ENCODE data around the gene MANEA.

The MANEA gene, protein sequence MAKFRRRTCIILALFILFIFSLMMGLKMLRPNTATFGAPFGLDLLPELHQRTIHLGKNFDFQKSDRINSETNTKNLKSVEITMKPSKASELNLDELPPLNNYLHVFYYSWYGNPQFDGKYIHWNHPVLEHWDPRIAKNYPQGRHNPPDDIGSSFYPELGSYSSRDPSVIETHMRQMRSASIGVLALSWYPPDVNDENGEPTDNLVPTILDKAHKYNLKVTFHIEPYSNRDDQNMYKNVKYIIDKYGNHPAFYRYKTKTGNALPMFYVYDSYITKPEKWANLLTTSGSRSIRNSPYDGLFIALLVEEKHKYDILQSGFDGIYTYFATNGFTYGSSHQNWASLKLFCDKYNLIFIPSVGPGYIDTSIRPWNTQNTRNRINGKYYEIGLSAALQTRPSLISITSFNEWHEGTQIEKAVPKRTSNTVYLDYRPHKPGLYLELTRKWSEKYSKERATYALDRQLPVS

DNA sequence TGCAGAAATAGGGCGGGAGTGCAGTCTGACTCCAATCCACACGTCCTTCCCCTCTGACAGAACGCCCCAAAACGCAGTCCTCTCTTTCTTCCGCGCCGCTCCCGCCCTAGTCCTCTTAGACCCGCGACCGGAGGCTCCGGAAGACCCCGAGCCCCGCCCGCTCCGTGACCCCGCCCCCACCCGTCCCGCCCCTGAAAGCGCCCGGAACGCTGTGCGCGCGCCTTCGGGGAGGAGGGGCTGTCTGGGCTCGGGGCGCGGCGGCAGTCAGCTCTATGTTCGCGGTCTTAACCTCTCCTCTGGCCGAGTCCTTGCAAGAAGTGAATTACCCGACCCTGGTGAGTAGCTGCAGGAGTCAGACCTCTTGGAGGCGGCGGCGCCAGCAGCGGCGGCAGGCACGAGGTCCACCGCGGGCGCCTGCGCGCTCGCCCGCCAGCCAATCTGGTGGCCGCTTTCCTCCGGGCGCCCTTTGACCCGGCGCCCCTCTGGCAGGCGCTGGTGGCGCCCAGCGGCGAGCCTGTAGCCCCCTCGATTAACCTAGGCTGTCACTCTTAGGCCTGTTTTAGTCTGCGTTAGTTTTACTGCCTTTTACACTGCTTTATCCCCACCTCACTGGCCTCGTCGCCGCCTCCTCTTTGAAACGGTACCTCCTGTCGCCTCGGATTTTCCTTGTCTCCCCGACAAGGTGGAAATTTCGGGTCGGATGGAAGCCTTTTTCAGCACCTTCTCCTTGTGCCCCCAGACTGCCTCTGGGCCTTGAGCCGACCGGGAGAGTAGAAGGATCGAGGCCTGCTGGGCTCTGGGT, at the start of gene MANEA:
Gene MANEA, plus strand, starts transcription at position 232 of the 802 bp plus-strand sequence. CDS start 8,905 bp downstream, outside the sequence.
- DNase-seq (ENCODE audit: extremely low read depth, insufficient read length), result peak; percentile 89
- H3K4me3 ChIP-seq (replicated peaks; ENCODE audit: low read depth, low read length), result peak within 1 kb of the TSS; percentile 95
- TF ChIP-seq, protein P1, sequence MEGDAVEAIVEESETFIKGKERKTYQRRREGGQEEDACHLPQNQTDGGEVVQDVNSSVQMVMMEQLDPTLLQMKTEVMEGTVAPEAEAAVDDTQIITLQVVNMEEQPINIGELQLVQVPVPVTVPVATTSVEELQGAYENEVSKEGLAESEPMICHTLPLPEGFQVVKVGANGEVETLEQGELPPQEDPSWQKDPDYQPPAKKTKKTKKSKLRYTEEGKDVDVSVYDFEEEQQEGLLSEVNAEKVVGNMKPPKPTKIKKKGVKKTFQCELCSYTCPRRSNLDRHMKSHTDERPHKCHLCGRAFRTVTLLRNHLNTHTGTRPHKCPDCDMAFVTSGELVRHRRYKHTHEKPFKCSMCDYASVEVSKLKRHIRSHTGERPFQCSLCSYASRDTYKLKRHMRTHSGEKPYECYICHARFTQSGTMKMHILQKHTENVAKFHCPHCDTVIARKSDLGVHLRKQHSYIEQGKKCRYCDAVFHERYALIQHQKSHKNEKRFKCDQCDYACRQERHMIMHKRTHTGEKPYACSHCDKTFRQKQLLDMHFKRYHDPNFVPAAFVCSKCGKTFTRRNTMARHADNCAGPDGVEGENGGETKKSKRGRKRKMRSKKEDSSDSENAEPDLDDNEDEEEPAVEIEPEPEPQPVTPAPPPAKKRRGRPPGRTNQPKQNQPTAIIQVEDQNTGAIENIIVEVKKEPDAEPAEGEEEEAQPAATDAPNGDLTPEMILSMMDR (IDR thresholded peaks at IDR 0.05; ENCODE audit: insufficient read depth, low read length, poor library complexity, severe bottlenecking), result no peak
- H3K27me3 ChIP-seq (replicated peaks; ENCODE audit: control insufficient read depth, insufficient read depth, low read length), result no peaks in the 10 kb centered on the region
- no peaks in the 10 kb centered on the region for H3K36me3 ChIP-seq (ENCODE audit: control insufficient read depth, insufficient read depth, low read length)

DNA sequence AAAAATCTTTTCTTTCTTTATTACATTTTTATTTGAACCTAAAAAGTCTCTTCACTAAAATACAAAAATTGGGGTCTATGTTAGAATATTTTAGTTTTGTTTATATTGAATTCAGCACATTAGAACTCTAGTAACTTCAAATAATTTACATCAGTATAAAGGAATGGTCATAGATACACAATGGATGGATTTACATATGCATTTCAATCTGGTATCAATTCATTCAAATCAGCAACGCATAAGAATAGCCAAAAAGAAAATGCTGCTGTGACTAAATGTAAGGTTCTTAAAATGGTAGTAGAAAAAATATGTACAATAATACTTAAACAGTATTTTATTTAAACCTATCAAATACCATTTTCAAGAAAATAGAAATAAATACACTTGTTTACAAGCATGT, 47.6 kb upstream of the MANEA start:
- Histone ChIP-seq H3K36me3 (ENCODE audit: control insufficient read depth, insufficient read depth, low read length) (no peaks in the 10 kb centered on the region), H3K4me3 (replicated peaks; ENCODE audit: low read depth, low read length) (no peak overlapping the region), H3K27me3 (replicated peaks; ENCODE audit: control insufficient read depth, insufficient read depth, low read length) (no peaks in the 10 kb centered on the region)
- TF ChIP-seq, protein P1 (IDR thresholded peaks at IDR 0.05; ENCODE audit: insufficient read depth, low read length, poor library complexity, severe bottlenecking), result no peak
- no peak for DNase-seq (ENCODE audit: extremely low read depth, insufficient read length)

DNA sequence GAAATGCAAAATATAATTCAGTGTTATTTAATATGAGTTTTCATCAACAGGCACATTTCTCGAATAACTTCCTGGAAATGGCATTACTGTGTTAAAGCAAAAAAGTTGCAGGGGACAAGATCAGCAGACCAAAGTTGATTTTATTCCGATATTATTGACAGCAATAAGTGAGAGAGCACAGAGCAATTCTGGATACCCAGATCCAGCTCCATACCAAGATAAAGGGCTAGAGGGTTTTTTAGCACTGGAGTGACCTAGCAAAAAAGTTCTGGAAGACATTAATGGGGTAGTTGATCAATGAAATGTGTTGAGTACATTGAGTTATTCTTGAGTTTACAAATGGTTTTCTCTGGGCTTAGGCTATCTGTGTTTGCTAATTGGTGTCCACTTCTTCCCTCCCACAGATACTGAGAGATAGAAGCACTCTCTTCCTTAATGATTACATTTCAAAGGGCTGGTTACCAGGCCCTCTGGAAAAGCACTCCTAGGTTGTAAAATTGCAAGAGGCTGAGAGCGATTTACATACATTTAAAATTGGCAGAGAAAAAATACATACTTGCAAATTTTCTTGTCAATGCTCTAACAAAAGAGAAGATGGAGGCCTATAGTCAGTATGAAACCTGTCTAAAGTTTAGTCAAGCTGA, 47.0 kb upstream of the MANEA start:
- DNase-seq (ENCODE audit: extremely low read depth, insufficient read length), result no peak
- H3K27me3 ChIP-seq (replicated peaks; ENCODE audit: control insufficient read depth, insufficient read depth, low read length), result no peaks in the 10 kb centered on the region
- no peak overlapping the region for H3K4me3 ChIP-seq (replicated peaks; ENCODE audit: low read depth, low read length)
- no peaks in the 10 kb centered on the region for H3K36me3 ChIP-seq (ENCODE audit: control insufficient read depth, insufficient read depth, low read length)
- TF ChIP-seq, protein P1 (IDR thresholded peaks at IDR 0.05; ENCODE audit: insufficient read depth, low read length, poor library complexity, severe bottlenecking), result no peak

DNA sequence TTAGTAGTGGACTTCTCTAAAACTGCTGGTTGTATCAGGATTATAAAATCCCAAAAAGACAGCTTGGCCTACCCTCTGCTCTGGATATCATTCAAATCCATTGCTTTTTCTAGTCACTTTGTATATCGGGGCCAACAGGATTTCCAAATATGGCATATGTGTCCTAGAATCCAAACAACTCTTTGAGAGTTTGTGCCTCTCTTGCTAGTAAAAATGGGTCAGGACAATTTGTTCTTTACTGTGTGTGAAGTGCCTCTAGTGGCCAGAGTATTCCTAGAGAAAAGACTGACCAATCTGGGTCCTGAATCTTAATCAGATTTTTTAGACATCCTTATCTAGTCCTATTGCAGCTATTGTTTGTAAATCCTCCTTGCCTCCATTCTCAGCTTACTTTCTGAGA, 33.5 kb upstream of the MANEA start:
- TF ChIP-seq, protein P1 (IDR thresholded peaks at IDR 0.05; ENCODE audit: insufficient read depth, low read length, poor library complexity, severe bottlenecking), result peak; percentile 15
- H3K27me3 ChIP-seq (replicated peaks; ENCODE audit: control insufficient read depth, insufficient read depth, low read length), result no peaks in the 10 kb centered on the region
- H3K4me3 ChIP-seq (replicated peaks; ENCODE audit: low read depth, low read length), result no peak overlapping the region
- DNase-seq (ENCODE audit: extremely low read depth, insufficient read length), result no peak
- no peaks in the 10 kb centered on the region for H3K36me3 ChIP-seq (ENCODE audit: control insufficient read depth, insufficient read depth, low read length)

DNA sequence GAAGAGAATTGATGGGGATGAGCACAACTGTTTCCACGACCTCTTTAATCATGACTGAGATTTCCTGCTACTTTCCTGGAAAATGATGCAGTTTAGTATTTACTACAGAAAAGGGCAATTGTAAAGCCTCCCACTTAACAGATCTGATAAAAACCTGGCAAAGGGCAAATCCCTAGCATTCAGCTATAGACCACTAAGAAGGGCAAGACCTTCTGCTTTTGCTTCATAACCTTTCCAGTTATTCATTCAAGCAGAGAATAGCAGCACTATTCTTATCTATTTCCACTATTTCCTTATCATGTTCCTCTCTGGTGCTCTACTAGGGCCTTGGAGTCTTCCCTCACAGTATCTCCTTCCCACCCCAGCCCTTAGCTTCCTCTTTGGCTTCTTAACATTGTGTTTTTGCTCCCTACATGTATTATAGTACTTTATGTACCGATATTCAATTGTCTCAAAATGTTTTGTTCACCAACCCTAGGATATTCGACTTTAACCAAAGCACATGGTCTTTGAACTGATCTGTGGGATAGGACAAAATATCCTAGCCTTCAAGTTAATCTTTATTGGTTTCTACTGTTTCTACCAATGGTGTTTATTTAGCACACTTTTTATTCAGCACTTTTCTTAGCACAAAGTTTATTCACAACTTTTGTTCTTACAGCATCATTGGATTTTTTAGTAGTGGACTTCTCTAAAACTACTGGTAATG, 32.7 kb upstream of the MANEA start:
- DNase-seq (ENCODE audit: extremely low read depth, insufficient read length), result no peak
- Histone ChIP-seq H3K4me3 (replicated peaks; ENCODE audit: low read depth, low read length) (no peak overlapping the region), H3K36me3 (ENCODE audit: control insufficient read depth, insufficient read depth, low read length) (no peaks in the 10 kb centered on the region), H3K27me3 (replicated peaks; ENCODE audit: control insufficient read depth, insufficient read depth, low read length) (no peaks in the 10 kb centered on the region)
- TF ChIP-seq, protein P1 (IDR thresholded peaks at IDR 0.05; ENCODE audit: insufficient read depth, low read length, poor library complexity, severe bottlenecking), result no peak

All from GM06990 (cell line).